GM19452 (cell line): ENCODE data around the gene TADA2A.
"Not testable (repeated sequence)": the region's sequence is repeated elsewhere in the genome, so short reads cannot be mapped to it uniquely, and the experiment has no call there.

Source experiments
- ATAC-seq: cut with Tn5 transposase; IDR thresholded peaks from one replicate; pipeline ENCODE4 v1.9.1; 2021; ENCODE audit not compliant: unreplicated experiment

Gene TADA2A

DNA sequence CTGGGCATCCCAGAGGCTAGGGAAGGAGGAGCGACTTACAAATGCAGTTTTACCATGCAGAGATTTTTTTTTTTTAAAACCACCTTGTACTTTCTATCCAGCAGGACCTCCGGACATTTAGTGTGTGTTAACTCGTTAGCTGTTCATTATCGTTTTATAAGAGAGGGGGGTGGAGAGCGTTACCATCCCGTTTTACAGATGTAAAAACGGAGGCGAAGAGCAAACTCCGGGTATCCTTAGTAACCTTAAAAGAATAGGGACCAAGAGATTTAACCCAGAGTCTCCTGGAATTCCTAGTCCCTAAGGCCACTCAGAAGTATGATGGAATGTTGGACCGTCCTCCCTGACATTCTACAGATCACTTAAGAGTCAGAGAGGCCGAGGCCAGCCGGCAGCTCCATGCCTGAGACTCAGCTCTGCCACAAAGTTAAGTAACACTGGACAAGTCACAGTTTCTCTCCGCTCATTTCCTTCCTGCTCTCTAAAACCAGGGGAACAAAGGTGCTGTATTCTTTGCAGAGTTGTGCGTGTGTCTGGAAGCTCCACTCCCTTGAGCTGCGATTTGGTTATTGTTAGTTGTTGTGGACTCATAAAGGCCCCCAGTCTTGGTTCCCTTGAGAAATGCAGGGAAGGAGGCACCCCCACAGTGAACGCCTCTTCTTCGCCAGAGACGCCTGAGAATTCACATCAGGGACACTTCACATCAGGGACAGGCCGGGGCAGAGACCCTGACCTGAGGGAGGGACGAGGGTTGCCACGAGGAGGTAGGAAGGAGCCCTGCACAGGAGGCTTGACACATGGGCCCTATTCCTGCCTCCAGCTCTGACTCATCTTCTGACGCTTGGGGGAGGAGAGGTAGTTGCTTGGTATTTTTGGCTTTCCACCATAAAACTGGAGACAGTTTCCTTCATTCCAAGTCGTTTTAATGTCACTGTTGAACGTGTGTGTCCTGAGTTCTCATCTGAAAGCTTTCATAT is 84.2 kb downstream of the TADA2A start:
- ATAC-seq: no peak

GRCh38 chr17:37492167-37492566 is 85.5 kb downstream of the TADA2A start:
- no peak for ATAC-seq

- ATAC-seq: no peak
These were observed 86.8 kb downstream of the TADA2A start for GRCh38 chr17:37493249-37494027.

DNA sequence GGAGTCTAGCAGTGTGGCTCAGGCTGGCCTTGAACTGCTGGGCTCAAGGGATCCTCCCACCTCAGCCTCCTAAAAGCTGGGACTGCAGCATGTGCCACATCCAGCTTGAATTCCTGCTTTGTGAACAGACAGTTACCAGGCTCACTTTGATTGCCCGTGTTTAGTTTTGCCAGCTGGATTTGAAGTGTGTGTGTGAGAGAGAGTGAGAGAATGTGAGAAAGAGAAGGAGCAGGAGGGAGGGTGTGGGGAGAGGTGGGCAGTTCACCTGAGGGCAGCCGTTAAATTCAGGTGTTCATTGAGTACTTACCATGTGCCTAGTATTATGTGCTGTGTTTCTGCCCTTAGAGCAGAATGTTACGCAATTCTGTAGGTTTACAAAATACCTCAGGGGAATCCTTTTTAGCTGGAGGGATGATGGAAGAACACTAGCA is 87.7 kb downstream of the TADA2A start:
- ATAC-seq: no peak

DNA sequence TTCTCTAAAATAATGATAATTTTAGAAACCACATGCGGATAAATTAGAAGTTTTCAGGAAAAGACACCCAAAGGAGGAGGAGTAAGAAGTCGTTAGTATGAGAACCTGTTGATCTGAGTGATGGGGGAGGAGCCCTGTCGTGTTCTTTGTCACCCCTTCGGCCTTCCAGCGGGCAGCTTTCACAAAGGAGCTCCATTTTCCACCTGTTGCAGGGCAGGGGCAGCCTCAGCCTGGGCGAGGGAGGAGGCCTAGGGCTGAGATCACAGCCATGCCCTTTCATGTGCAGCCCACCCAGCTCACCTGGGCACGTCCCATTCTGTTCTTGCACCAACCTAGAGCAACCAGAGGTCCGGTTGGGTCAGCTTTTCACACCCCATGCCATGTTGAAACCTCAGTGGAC is 88.3 kb downstream of the TADA2A start:
- no peak for ATAC-seq

DNA sequence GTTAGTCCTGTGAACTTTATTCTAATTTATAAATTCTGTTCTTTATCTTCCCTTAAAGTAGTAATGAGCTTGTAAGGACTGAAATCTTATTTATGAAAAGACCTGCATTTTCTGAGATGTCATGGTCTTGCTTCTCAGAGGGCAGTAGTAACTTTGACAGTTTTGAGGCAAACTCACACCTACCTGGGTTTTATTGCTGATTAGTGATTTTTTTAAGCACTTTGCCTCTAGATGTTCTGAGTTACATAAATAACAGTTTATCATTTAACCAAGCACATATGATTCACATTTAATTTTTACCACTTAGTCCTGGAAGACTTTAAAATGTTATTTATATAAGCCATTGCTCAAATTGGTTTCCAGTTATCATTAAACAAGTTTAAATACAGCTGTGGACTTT is 93.7 kb downstream of the TADA2A start:
- no peak for ATAC-seq

DNA sequence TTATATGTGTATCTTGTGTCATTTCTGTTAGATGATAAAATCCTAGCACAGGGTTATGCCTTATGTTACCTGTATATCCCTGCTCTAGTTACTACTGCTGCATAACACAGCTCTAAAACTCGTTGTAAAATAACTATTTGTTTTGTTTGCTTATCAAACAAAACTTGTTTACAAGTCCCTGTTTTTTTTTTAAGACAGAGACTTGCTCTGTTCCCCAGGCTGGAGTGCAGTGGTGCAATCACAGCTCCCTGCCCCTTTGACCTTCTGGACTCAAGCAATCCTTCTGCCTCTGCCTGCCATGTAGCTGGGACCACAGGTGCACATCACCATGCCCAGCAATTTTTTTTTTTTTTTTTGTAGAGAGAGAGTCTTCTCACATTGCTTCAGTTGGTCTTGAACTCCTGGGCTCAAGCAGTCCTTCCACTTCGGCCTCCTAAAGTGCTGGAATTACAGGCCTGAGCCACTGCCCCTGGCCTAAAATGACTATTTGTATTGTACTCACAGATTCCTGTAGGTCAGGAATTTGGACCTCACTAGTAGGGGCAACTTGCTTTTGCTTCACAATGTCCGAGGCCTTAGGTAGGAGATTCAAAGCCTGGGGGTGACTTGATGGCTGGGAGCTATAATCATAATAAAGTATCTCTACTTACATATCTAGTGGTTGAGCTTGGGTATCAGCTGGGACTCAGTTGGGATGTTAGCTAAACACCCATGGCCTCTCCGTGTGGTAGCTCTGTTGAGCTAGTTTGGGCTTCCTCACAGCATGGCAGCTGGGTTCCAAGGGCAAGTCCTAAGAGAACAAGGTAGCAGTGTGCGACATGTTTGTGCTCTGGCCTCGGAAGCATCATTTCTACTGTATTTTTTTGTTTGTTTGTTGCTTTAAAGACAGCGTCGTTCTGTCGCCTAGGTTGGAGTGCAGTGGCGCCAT is 95.6 kb downstream of the TADA2A start:
- no peak for ATAC-seq

DNA sequence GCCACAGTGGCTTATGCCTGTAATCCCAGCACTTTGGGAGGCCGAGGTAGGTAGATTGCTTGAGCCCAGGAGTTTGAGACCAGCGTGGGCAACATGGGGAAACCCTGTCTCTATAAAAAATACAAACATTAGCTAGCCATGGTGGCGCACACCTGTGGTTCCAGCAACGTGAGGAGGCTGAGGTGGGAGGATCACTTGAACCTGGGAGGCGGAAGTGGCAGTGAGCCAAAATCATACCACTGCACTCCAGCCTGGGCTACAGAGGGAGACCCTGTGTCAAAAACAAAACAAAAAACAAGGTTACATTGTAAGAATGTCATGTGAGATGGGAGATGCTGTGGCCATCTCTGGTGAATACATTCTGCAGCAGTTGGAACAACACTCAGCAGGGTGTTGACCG is 96.5 kb downstream of the TADA2A start:
- no peak for ATAC-seq

DNA sequence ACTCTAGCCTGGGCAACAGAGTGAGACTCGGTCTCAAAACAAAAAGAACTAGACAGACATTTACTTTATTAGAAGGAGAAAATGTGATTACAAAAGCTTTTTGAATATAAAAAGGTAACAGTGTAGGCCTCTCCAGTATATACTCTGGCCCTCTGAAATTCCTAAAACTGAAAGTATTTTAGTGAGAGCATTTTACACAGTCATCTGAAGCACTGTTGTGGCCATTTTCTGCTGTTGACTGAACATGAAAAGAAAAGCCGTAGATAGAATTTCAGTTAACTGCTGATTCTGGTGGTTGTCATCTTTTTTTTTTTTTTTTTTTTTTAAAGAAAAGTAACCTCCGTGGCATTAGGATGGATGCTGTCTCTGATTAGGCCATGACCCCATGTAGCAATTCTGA is 98.6 kb downstream of the TADA2A start:
- no peak for ATAC-seq

GRCh38 chr17:37506678-37507077 is 100.0 kb downstream of the TADA2A start:
- no peak for ATAC-seq

- no peak for ATAC-seq
These were observed 100.4 kb downstream of the TADA2A start for GRCh38 chr17:37507111-37507510.

GRCh38 chr17:37510056-37510455 is 103.4 kb downstream of the TADA2A start:
- ATAC-seq: no peak

DNA sequence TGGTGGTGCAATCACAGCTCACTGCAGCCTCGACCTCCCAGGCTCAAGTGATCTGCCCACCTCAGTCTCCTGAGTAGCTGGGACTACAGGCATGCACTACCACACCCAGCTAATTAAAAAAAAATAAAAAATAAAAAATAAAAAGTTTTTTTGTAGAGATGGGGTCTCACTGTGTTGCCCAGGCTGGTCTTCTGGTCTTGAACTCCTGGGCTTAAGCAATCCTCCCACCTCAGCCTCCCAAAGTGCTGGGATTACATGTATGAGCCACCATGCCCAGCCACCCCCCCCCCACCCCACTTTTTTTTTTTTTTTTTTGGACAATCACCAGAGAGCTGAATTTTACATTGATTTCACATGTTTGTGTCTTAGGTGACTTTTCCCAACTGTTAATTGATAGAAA is 105.0 kb downstream of the TADA2A start:
- not testable (repeated sequence) for ATAC-seq

GRCh38 chr17:37512442-37513068 is 105.9 kb downstream of the TADA2A start:
- ATAC-seq: no peak

GRCh38 chr17:37513711-37514110 is 107.0 kb downstream of the TADA2A start:
- no peak for ATAC-seq

DNA sequence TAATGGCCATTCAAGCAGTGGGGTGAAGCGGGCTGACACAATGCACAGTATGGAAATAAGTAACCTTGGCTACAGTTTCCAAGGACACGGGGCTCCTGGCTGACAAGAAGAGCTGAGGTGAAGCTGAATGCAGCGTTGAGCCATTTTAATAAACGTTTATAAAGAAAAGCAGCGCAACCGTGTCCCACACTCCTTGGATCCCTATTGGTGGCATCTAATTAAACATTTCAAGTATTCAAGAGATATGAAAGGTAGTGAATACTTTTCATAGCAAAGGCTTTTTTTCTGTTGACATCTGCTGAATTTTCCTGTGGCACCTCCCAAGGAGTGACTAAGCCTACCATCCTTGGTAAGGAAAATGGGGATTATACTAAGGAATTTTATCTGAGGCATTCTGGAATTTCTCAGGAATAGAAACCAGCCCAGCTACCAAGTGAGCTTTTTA is 109.5 kb downstream of the TADA2A start:
- ATAC-seq: no peak

DNA sequence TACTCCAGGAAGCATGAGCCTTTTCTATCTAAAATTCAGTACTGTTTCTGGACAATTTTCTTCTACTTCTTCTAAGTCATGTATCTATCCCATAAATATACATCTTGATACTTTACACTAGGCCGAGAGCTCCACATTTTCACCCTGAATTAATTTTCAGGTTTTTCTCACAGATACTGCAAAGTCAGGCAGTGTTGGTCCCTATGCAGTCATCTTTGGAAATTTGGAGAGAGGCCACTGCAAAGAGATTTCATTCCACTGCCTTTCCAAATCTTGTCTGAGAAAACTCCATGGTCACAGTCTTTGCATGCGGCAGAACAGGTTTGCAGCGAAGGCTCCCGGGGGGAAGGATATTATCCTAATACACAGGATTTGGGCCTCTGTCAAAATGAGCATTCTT is 111.2 kb downstream of the TADA2A start:
- no peak for ATAC-seq

- no peak for ATAC-seq
These were observed 112.1 kb downstream of the TADA2A start for GRCh38 chr17:37518826-37519225.

DNA sequence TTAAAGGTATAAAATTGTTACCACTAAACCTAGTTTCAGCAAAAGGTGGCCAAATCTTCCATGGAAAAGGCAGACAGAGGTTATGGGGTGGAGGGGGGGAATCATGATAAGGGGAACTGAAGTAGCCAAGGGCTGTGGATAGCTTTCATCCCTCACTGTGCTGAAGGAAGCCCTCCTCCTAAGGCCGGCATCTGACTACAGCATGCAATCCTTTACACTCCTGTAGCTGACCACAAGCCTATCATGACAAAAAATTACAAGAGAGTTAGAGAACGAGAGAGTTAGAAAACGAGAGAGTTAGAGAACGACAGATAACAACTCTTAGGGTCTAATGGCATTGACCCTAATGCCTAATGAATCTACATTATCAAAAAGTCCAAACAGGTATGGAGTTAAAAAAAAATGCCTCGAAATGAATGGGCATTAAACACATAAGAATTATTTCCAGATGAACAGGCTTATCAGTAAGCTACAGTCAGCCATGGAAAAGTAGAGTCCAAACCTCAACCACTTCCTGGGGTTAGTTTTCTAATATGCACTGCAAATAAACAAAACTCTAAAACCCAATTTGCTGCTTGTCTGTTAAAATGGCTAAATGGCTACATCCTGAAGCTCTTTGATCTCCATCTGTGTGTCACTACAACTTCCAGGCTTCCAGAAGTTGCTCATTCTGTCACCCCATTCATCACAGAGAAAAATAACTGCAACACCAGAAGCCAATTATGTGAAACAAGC is 112.7 kb downstream of the TADA2A start:
- ATAC-seq: no peak

GRCh38 chr17:37520174-37520573 is 113.5 kb downstream of the TADA2A start:
- no peak for ATAC-seq
